Activated naive CD8-positive, alpha-beta T cell treated with anti-CD3 and anti-CD28 coated beads, Interleukin-2, amount 50 U/mL, for 16 hours (primary cell): ENCODE measurements around the gene ERF.

ENCODE experiments used
- DNase-seq: peaks from one replicate; pipeline ENCODE4 v3.0.0-alpha.2; 2020; ENCODE audit warnings: low read depth, low spot score

ERF gene

GRCh38 chr19:42242069-42242511 is 12.8 kb downstream of the ERF start:
- DNase-seq, result no peak

GRCh38 chr19:42241279-42241678 is 13.6 kb downstream of the ERF start:
- DNase-seq, result no peak

- no peak for DNase-seq
Measured at GRCh38 chr19:42239544-42240220, 15.2 kb downstream of the ERF start.

GRCh38 chr19:42235181-42235580 is 19.7 kb downstream of the ERF start:
- DNase-seq, result no peak

- no peak for DNase-seq
Measured at GRCh38 chr19:42234364-42234763, 20.6 kb downstream of the ERF start.

- DNase-seq, result no peak
Measured at GRCh38 chr19:42233678-42234292, 21.1 kb downstream of the ERF start.

- DNase-seq, result no peak
Measured at GRCh38 chr19:42233106-42233505, 21.8 kb downstream of the ERF start.

GRCh38 chr19:42232435-42232834 is 22.5 kb downstream of the ERF start:
- no peak for DNase-seq

GRCh38 chr19:42230571-42230970 is 24.4 kb downstream of the ERF start:
- no peak for DNase-seq

- DNase-seq, result no peak
Measured at GRCh38 chr19:42229855-42230351, 25.0 kb downstream of the ERF start.

GRCh38 chr19:42229301-42229854 is 25.6 kb downstream of the ERF start:
- DNase-seq, result no peak

GRCh38 chr19:42228641-42229040 is 26.3 kb downstream of the ERF start:
- DNase-seq, result no peak

GRCh38 chr19:42226886-42227285 is 28.0 kb downstream of the ERF start:
- no peak for DNase-seq

GRCh38 chr19:42225718-42226292 is 29.1 kb downstream of the ERF start:
- no peak for DNase-seq

- no peak for DNase-seq
Measured at GRCh38 chr19:42224940-42225717, 29.8 kb downstream of the ERF start.

- no peak for DNase-seq
Measured at GRCh38 chr19:42220751-42221097, 34.2 kb downstream of the ERF start.

- peak; percentile 96 for DNase-seq
Measured at GRCh38 chr19:42219812-42220750, 34.8 kb downstream of the ERF start, which contains the start of gene ZNF526. Gene ZNF526 (plus strand): TSS chr19:42220312. CDS start chr19:42224404, 4,092 bp downstream.

GRCh38 chr19:42217520-42218437 is 37.1 kb downstream of the ERF start, which contains the start of gene DEDD2:
Gene DEDD2 (minus strand): TSS chr19:42217677. CDS start chr19:42217007, 670 bp downstream.
- DNase-seq, result peak; percentile 95
